Lower lobe of right lung (tissue), 2 donors: ENCODE data around the gene EFCAB8. TPM values are rescaled to one million over a fixed set of nuclear protein-coding genes. Genes with fewer than 3 reads are reported as not detected.

ENCODE experiments used
- ATAC-seq, 2 donors: fragments of 200-7000 bp; cut with Tn5 transposase; one replicate each; pipeline ENCODE4 v1.9.1; 2020 to 2022; ENCODE audit warnings: mild to moderate bottlenecking in 2 of 2, moderate library complexity in 2 of 2
- DNase-seq: peaks from one replicate; pipeline ENCODE4 v3.0.0-alpha.2; 2020
- H3K27ac ChIP-seq: fragments of 200-600 bp; one replicate; pipeline ENCODE4 v1.8.0; 2022
- H3K27me3 ChIP-seq: fragments of 200-600 bp; one replicate; pipeline ENCODE4 v1.8.0; 2022; ENCODE audit warnings: low read depth
- H3K36me3 ChIP-seq: fragments of 200-600 bp; one replicate; pipeline ENCODE4 v1.8.0; 2022; ENCODE audit warnings: mild to moderate bottlenecking
- H3K4me1 ChIP-seq: fragments of 200-600 bp; one replicate; pipeline ENCODE4 v1.8.0; 2022
- H3K4me3 ChIP-seq: fragments of 200-600 bp; one replicate; pipeline ENCODE4 v1.8.0; 2022; ENCODE audit warnings: mild to moderate bottlenecking
- H3K9me3 ChIP-seq: fragments of 200-600 bp; one replicate; pipeline ENCODE4 v1.8.0; 2022
- CTCF ChIP-seq: fragments of 200-600 bp; IDR thresholded peaks from one replicate; pipeline ENCODE4 v1.8.0; 2022; ENCODE audit warnings: antibody characterized with exemption, mild to moderate bottlenecking
- intact Hi-C: fragments of 100-400 bp; cut with DNase I; formaldehyde crosslinking; loops from one replicate; pipeline ENCODE4 v1.11.0; 2022
- total RNA-seq: library from RNA; stranded (reverse); fragmentation: NEBNext Ultra II Directional; extraction: Animal tissue kit (Norgen Biotek cat#: 25700); gene quantifications from one replicate; pipeline ENCODE4 v1.2.1, GENCODE V29; 2021
- donor health status: DM: no; HTN: yes; CAD: no; lungs with severe emphysema.

Gene EFCAB8
- total RNA-seq, 1 donor from 2014 or later: 0.30 TPM

DNA sequence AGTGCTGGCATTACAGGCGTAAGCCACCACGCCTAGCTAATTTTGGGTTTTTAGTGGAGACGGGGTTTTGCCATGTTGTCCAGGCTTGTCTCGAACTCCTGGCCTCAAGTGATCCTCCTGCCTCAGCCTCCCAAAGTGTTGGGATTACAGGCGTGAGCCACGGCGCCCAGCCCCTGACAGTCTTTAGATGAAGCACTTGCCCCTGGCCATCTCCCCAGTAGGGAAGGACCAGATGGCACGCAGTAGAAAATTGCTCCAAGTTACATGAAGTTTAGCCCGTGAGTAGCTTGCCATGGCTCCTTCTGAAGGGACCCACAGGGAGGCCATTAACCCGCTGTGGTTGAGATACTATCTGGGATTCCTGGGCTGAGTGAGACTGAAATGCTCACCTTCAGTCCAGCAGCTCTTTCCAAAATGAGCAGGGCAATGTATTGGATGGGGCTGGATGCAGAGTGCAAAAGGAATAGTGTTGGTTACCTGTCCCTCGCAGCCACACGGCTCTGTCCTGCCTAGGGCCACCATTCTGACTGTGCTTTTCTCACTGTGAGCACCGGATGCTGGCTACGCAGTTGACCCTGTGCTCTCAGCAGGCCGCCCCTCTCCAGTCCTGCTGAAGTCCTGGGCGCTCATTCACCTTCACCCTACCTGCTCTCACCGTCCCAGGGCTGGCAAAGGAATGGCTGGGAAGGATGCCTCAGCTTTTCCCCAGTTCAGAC, 66.9 kb downstream of the EFCAB8 start:
- H3K36me3 ChIP-seq: no peaks in the 10 kb centered on the region
- no peaks in the 10 kb centered on the region for H3K9me3 ChIP-seq
- intact Hi-C loops: no loop called here
- no peak overlapping the region for H3K4me3 ChIP-seq
- ATAC-seq: no peak
- DNase-seq: no peak
- H3K27ac ChIP-seq: no peak overlapping the region
- H3K27me3 ChIP-seq: no peaks in the 10 kb centered on the region
- no peaks in the 10 kb centered on the region for H3K4me1 ChIP-seq
- no peak for TF ChIP-seq CTCF

- intact Hi-C loops: no loop called here
- ATAC-seq: no peak
- Histone ChIP-seq H3K9me3 (no peaks in the 10 kb centered on the region), H3K27ac (no peak overlapping the region), H3K27me3 (no peaks in the 10 kb centered on the region), H3K4me1 (no peaks in the 10 kb centered on the region), H3K36me3 (no peaks in the 10 kb centered on the region), H3K4me3 (no peak overlapping the region)
- no peak for DNase-seq
- TF ChIP-seq CTCF: no peak
Observed at GRCh38 chr20:32929162-32929561, 70.4 kb downstream of the EFCAB8 start.

DNA sequence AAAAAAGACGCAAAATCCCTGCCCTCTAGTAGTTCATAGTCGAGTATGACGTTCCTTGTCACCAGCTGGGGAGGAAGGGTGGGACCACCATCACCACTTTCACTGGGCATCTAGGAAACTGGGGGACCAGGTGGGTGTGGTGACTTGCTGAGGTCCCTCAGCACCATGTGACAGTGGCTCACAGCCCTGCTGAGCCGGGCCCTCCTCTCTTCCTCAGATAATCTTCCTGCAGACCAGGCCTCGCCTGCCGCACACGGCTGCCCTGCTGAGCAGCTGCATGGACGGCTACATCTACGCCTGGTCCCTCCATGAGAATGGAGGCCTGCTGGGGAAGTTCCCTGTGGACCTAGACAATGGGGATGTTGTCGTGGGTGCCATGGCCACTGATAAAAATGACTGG, 71.5 kb downstream of the EFCAB8 start:
- intact Hi-C loops: no loop called here
- no peaks in the 10 kb centered on the region for H3K9me3 ChIP-seq
- H3K4me1 ChIP-seq: no peaks in the 10 kb centered on the region
- no peaks in the 10 kb centered on the region for H3K36me3 ChIP-seq
- H3K27ac ChIP-seq: no peak overlapping the region
- H3K4me3 ChIP-seq: no peak overlapping the region
- ATAC-seq (no peak), DNase-seq (no peak)
- H3K27me3 ChIP-seq: no peaks in the 10 kb centered on the region
- no peak for TF ChIP-seq CTCF

DNA sequence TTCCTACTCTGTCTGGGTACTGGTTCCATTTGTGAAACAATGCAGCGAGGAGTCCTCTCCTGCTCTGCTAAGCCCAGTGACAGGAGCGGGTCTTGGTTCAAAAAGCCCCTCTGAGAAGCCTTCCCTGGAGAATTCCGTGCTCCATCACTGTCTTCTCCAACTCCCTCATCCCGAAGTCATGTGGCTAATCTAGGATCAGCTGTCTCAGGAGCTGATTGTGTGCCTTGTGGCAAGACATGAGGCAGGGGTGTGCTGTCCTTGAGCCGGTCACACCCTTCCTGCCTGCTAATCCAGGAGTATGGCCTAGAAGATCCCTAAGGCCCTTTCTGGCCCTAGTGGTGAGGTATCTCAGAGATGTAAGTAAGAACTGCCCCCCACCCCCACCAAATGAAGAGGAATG, 72.0 kb downstream of the EFCAB8 start:
- intact Hi-C loops: no loop called here
- no peak for DNase-seq
- H3K4me3 ChIP-seq: no peak overlapping the region
- no peak for TF ChIP-seq CTCF
- H3K36me3 ChIP-seq: no peaks in the 10 kb centered on the region
- H3K27ac ChIP-seq: no peak overlapping the region
- H3K27me3 ChIP-seq: no peaks in the 10 kb centered on the region
- H3K9me3 ChIP-seq: no peaks in the 10 kb centered on the region
- ATAC-seq: no peak
- no peaks in the 10 kb centered on the region for H3K4me1 ChIP-seq

- no peak overlapping the region for H3K27ac ChIP-seq
- H3K4me1 ChIP-seq: no peaks in the 10 kb centered on the region
- H3K36me3 ChIP-seq: no peaks in the 10 kb centered on the region
Observed at GRCh38 chr20:32934580-32934979, 75.9 kb downstream of the EFCAB8 start.

More at GRCh38 chr20:32934580-32934979, 75.9 kb downstream of the EFCAB8 start:
- ATAC-seq (no peak), DNase-seq (no peak)
- Histone ChIP-seq H3K9me3 (no peaks in the 10 kb centered on the region), H3K4me3 (no peak overlapping the region), H3K27me3 (no peaks in the 10 kb centered on the region)
- TF ChIP-seq CTCF: no peak
- intact Hi-C loops: no loop called here
